Neural cell (in vitro differentiated cells): Measurements from ENCODE around the gene PTPRG. TPM values are rescaled to one million over a fixed set of nuclear protein-coding genes. Genes with fewer than 3 reads are reported as not detected.

ENCODE experiments used
- H2AFZ ChIP-seq: fragments of 200-600, 300-800 bp; sonication (generic), shearing (Covaris generic); 2 replicates; pipeline ENCODE4 v1.6.0; 2014; ENCODE audit warnings: low read depth, mild to moderate bottlenecking, antibody characterized with exemption, low read length, moderate library complexity
- H3F3A ChIP-seq: fragments of 200-600 bp; shearing (Covaris generic); 2 replicates; pipeline ENCODE4 v1.6.1; 2016; ENCODE audit warnings: mild to moderate bottlenecking, moderate library complexity, mixed read lengths, antibody characterized with exemption, low read length; ENCODE audit not compliant: insufficient read depth, poor library complexity, severe bottlenecking
- H3K27ac ChIP-seq: fragments of 200-600, 300-800 bp; sonication (generic), shearing (Covaris generic); 2 replicates; pipeline ENCODE4 v1.5.1; 2014; ENCODE audit warnings: mild to moderate bottlenecking, low read length, moderate library complexity
- H3K27me3 ChIP-seq: fragments of 300-800, 200-600 bp; sonication (generic), shearing (Covaris generic); 2 replicates; pipeline ENCODE4 v1.6.0; 2014; ENCODE audit warnings: mild to moderate bottlenecking, low read depth, low read length, moderate library complexity; ENCODE audit not compliant: insufficient read depth
- H3K36me3 ChIP-seq: fragments of 300-800, 200-600 bp; sonication (generic), shearing (Covaris generic); 2 replicates; pipeline ENCODE4 v1.5.1; 2014; ENCODE audit warnings: mild to moderate bottlenecking, antibody characterized with exemption, low read length, moderate library complexity; ENCODE audit not compliant: insufficient read depth
- H3K4me2 ChIP-seq: fragments of 300-800, 200-600 bp; sonication (generic), shearing (Covaris generic); 2 replicates; pipeline ENCODE4 v1.6.0; 2014; ENCODE audit warnings: mild to moderate bottlenecking, low read length
- H3K4me3 ChIP-seq: fragments of 300-800, 200-600 bp; sonication (generic), shearing (Covaris generic); 2 replicates; pipeline ENCODE4 v1.5.1; 2014; ENCODE audit warnings: mild to moderate bottlenecking, low read length, moderate library complexity
- H3K79me2 ChIP-seq: fragments of 200-600 bp; shearing (Covaris generic); replicated peaks from 2 replicates; pipeline ENCODE4 v1.6.0; 2014; ENCODE audit warnings: mild to moderate bottlenecking, low read length, moderate library complexity; ENCODE audit not compliant: insufficient read depth
- H3K9ac ChIP-seq: fragments of 300-800, 200-600 bp; sonication (generic), shearing (Covaris generic); 2 replicates; pipeline ENCODE4 v1.6.1; 2016; ENCODE audit warnings: mild to moderate bottlenecking, low read length, mixed read lengths
- H3K9me2 ChIP-seq: fragments of 200-600 bp; shearing (Covaris generic); 2 replicates; pipeline ENCODE4 v1.6.1; 2016; ENCODE audit warnings: mild to moderate bottlenecking, low read length, mixed read lengths; ENCODE audit not compliant: insufficient read depth
- H3K9me3 ChIP-seq: fragments of 200-600, 300-800 bp; sonication (generic), shearing (Covaris generic); 2 replicates; pipeline ENCODE4 v1.6.1; 2016; ENCODE audit warnings: mild to moderate bottlenecking, mixed run types, low read length, moderate library complexity, mixed read lengths
- H4K20me1 ChIP-seq: fragments of 200-600 bp; shearing (Covaris generic); 2 replicates; pipeline ENCODE4 v1.6.1; 2016; ENCODE audit warnings: mild to moderate bottlenecking, mixed run types; ENCODE audit not compliant: insufficient read depth
- EP300 ChIP-seq: fragments of 450-650 bp; conservative IDR thresholded peaks from 2 replicates; pipeline ENCODE4 v1.6.1; 2014; ENCODE audit warnings: antibody characterized with exemption, mild to moderate bottlenecking, moderate library complexity; ENCODE audit not compliant: poor library complexity, severe bottlenecking
- EZH2 ChIP-seq: fragments of 200-600, 300-800 bp; shearing (Covaris generic), sonication (generic); IDR thresholded peaks from 2 replicates; pipeline ENCODE4 v1.6.1; 2014; ENCODE audit warnings: antibody characterized with exemption, low read length, borderline replicate concordance, mild to moderate bottlenecking; ENCODE audit not compliant: insufficient read depth, poor library complexity, severe bottlenecking
- MXI1 ChIP-seq: fragments of 450-650 bp; conservative IDR thresholded peaks from 2 replicates; pipeline ENCODE4 v1.6.1; 2014; ENCODE audit warnings: antibody characterized with exemption, mild to moderate bottlenecking; ENCODE audit not compliant: poor library complexity, severe bottlenecking
- POLR2AphosphoS5 ChIP-seq: IDR thresholded peaks from 2 replicates; pipeline ENCODE4 v1.6.1; 2012
- RAD21 ChIP-seq: fragments of 450-650 bp; conservative IDR thresholded peaks from 2 replicates; pipeline ENCODE4 v1.6.1; 2014; ENCODE audit warnings: antibody characterized with exemption, mild to moderate bottlenecking, moderate library complexity
- REST ChIP-seq: IDR thresholded peaks from 2 replicates; pipeline ENCODE4 v1.6.1; 2012; ENCODE audit warnings: borderline replicate concordance
- SMC3 ChIP-seq: fragments of 450-650 bp; conservative IDR thresholded peaks from 2 replicates; pipeline ENCODE4 v1.6.1; 2014; ENCODE audit warnings: antibody characterized with exemption, mild to moderate bottlenecking, moderate library complexity; ENCODE audit not compliant: poor library complexity
- TAF1 ChIP-seq: IDR thresholded peaks from 2 replicates; pipeline ENCODE4 v1.6.1; 2012; ENCODE audit warnings: low read depth
- polyA plus RNA-seq: library from polyadenylated mRNA; depleted of rRNA; stranded (reverse); fragments of >200 nt; gene quantifications from 2 replicates; pipeline ENCODE4 v1.2.3, GENCODE V29; 2014
- TF ChIP-seq, protein P1 (sequence below): fragments of 450-650 bp; IDR thresholded peaks from 2 replicates; pipeline ENCODE4 v1.5.1; 2014; ENCODE audit warnings: antibody characterized with exemption, mild to moderate bottlenecking, moderate library complexity; ENCODE audit not compliant: poor library complexity, severe bottlenecking

Gene PTPRG
- polyA plus RNA-seq, 1 donor from 2014 or later: 33.1 TPM

DNA sequence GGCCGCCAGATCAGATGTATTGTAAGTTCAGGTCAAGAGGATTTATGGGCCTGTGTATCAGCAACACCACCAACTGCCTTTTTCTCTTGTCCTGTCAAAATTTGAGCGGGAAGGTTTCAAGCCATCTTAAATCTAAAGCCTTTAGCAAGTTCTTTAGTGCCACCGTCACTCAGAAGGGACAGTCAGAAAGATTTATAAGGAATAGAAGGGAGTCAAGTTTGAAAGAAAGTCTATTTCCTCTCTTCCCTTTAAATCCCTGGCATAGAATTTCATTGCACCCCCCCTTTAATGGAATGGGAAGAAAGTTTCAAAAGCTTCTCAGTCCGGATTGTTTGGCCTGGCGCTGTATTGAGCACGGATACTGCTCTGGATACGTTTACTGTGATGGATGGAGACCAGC, 452.6 kb downstream of the PTPRG start:
- no peaks in the 10 kb centered on the region for H4K20me1 ChIP-seq
- no peaks in the 10 kb centered on the region for H3K9me3 ChIP-seq
- no peak overlapping the region for H3K4me3 ChIP-seq
- no peak overlapping the region for H2AFZ ChIP-seq
- TF ChIP-seq, protein P1, sequence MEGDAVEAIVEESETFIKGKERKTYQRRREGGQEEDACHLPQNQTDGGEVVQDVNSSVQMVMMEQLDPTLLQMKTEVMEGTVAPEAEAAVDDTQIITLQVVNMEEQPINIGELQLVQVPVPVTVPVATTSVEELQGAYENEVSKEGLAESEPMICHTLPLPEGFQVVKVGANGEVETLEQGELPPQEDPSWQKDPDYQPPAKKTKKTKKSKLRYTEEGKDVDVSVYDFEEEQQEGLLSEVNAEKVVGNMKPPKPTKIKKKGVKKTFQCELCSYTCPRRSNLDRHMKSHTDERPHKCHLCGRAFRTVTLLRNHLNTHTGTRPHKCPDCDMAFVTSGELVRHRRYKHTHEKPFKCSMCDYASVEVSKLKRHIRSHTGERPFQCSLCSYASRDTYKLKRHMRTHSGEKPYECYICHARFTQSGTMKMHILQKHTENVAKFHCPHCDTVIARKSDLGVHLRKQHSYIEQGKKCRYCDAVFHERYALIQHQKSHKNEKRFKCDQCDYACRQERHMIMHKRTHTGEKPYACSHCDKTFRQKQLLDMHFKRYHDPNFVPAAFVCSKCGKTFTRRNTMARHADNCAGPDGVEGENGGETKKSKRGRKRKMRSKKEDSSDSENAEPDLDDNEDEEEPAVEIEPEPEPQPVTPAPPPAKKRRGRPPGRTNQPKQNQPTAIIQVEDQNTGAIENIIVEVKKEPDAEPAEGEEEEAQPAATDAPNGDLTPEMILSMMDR: no peak
- TF ChIP-seq EP300 (no peak), MXI1 (no peak), EZH2 (no peak), POLR2AphosphoS5 (no peak), REST (no peak), TAF1 (no peak), RAD21 (no peak), SMC3 (no peak)
- no peaks in the 10 kb centered on the region for H3K9me2 ChIP-seq
- no peaks in the 10 kb centered on the region for H3K79me2 ChIP-seq
- no peak overlapping the region for H3K9ac ChIP-seq
- no peak overlapping the region for H3K4me2 ChIP-seq
- H3F3A ChIP-seq: no peaks in the 10 kb centered on the region
- H3K27me3 ChIP-seq: no peaks in the 10 kb centered on the region
- no peak overlapping the region for H3K27ac ChIP-seq
- no peaks in the 10 kb centered on the region for H3K36me3 ChIP-seq

- Histone ChIP-seq H4K20me1 (no peaks in the 10 kb centered on the region), H3F3A (no peaks in the 10 kb centered on the region), H2AFZ (no peak overlapping the region), H3K79me2 (no peaks in the 10 kb centered on the region), H3K4me3 (no peak overlapping the region), H3K4me2 (no peak overlapping the region), H3K9me2 (no peaks in the 10 kb centered on the region), H3K27ac (no peak overlapping the region), H3K9me3 (no peaks in the 10 kb centered on the region), H3K36me3 (no peaks in the 10 kb centered on the region), H3K27me3 (no peaks in the 10 kb centered on the region), H3K9ac (no peak overlapping the region)
- TF ChIP-seq SMC3 (no peak), RAD21 (no peak), POLR2AphosphoS5 (no peak), REST (no peak), EP300 (no peak), TAF1 (no peak), MXI1 (no peak), EZH2 (no peak)
- TF ChIP-seq, protein P1: no peak
These were observed 453.7 kb downstream of the PTPRG start for GRCh38 chr3:62015111-62015510.
